HG03025 (cell line): ENCODE results near the gene PRTFDC1.

Source experiments
- ATAC-seq: cut with Tn5 transposase; IDR thresholded peaks from one replicate; pipeline ENCODE4 v1.9.1; 2021; ENCODE audit warnings: mild to moderate bottlenecking, moderate library complexity; ENCODE audit not compliant: unreplicated experiment, low FRiP score

Gene PRTFDC1

GRCh38 chr10:24908793-24909423 is 43.5 kb downstream of the PRTFDC1 start:
- ATAC-seq, result no peak

GRCh38 chr10:24907956-24908355 is 44.5 kb downstream of the PRTFDC1 start:
- ATAC-seq, result no peak

GRCh38 chr10:24906372-24906771 is 46.0 kb downstream of the PRTFDC1 start:
- no peak for ATAC-seq

GRCh38 chr10:24904824-24905223 is 47.6 kb downstream of the PRTFDC1 start:
- no peak for ATAC-seq

- no peak for ATAC-seq
These were observed 50.0 kb downstream of the PRTFDC1 start for GRCh38 chr10:24902400-24902728.

GRCh38 chr10:24901686-24902399 is 50.6 kb downstream of the PRTFDC1 start:
- peak; percentile 12 for ATAC-seq

GRCh38 chr10:24900888-24901685 is 51.3 kb downstream of the PRTFDC1 start:
- peak; percentile 93 for ATAC-seq

- no peak for ATAC-seq
These were observed 52.8 kb downstream of the PRTFDC1 start for GRCh38 chr10:24899571-24899970.

- ATAC-seq, result no peak
These were observed 53.9 kb downstream of the PRTFDC1 start for GRCh38 chr10:24898501-24898900.

GRCh38 chr10:24897326-24897926 is 55.0 kb downstream of the PRTFDC1 start:
- no peak for ATAC-seq

GRCh38 chr10:24894728-24895127 is 57.7 kb downstream of the PRTFDC1 start:
- no peak for ATAC-seq

- no peak for ATAC-seq
These were observed 58.1 kb downstream of the PRTFDC1 start for GRCh38 chr10:24894309-24894708.

- no peak for ATAC-seq
These were observed 59.3 kb downstream of the PRTFDC1 start for GRCh38 chr10:24893127-24893526.

- ATAC-seq, result no peak
These were observed 60.6 kb downstream of the PRTFDC1 start for GRCh38 chr10:24891823-24892222.

- no peak for ATAC-seq
These were observed 62.8 kb downstream of the PRTFDC1 start for GRCh38 chr10:24889639-24890038.

GRCh38 chr10:24887855-24888231 is 64.6 kb downstream of the PRTFDC1 start:
- peak; percentile 5 for ATAC-seq

GRCh38 chr10:24886290-24886680 is 66.1 kb downstream of the PRTFDC1 start:
- ATAC-seq, result no peak

- no peak for ATAC-seq
These were observed 66.7 kb downstream of the PRTFDC1 start for GRCh38 chr10:24885551-24886289.

- no peak for ATAC-seq
These were observed 67.6 kb downstream of the PRTFDC1 start for GRCh38 chr10:24884793-24885192.

GRCh38 chr10:24884316-24884715 is 68.1 kb downstream of the PRTFDC1 start:
- no peak for ATAC-seq

GRCh38 chr10:24883176-24883575 is 69.2 kb downstream of the PRTFDC1 start:
- ATAC-seq, result no peak
